WTC11 (cell line): ENCODE measurements around the gene ELP4. TPM values are rescaled to one million over a fixed set of nuclear protein-coding genes. Genes with fewer than 3 reads are reported as not detected.
"Not testable (repeated sequence)": the region's sequence is repeated elsewhere in the genome, so short reads cannot be mapped to it uniquely, and the experiment has no call there.

Source experiments
- ATAC-seq: fragments of 200-7000 bp; cut with Tn5 transposase; 2 replicates; pipeline ENCODE4 v1.10.0; 2021; ENCODE audit warnings: mild to moderate bottlenecking, moderate library complexity
- CTCF ChIA-PET: fragments of 300-600 bp; sonication (Branson Sonifier 250); formaldehyde crosslinking; loops from one replicate; lab custom pipeline; 2021; ENCODE audit warnings: antibody characterized with exemption; lab: Charles Lee
- POLR2A ChIA-PET: fragments of 350-600 bp; sonication (Branson Sonifier 250); formaldehyde crosslinking; loops from one replicate; lab custom pipeline; 2021; ENCODE audit warnings: antibody characterized with exemption; lab: Charles Lee
- DNase-seq: peaks from one replicate; pipeline ENCODE4 v3.0.0; 2021; ENCODE audit warnings: low spot score
- H3K27ac Mint-ChIP-seq: 2 replicates; pipeline ENCODE4 v1.8.0; 2021; ENCODE audit warnings: mixed read lengths
- H3K27me3 Mint-ChIP-seq: 2 replicates; pipeline ENCODE4 v1.8.0; 2021; ENCODE audit warnings: low read depth, mild to moderate bottlenecking, moderate library complexity, mixed read lengths
- H3K36me3 Mint-ChIP-seq: 2 replicates; pipeline ENCODE4 v1.8.0; 2021; ENCODE audit warnings: mixed read lengths
- H3K4me1 Mint-ChIP-seq: 2 replicates; pipeline ENCODE4 v1.8.0; 2022; ENCODE audit warnings: mixed read lengths
- H3K4me3 Mint-ChIP-seq: 2 replicates; pipeline ENCODE4 v1.8.0; 2021; ENCODE audit warnings: mild to moderate bottlenecking, moderate library complexity, mixed read lengths
- H3K9me3 Mint-ChIP-seq: 2 replicates; pipeline ENCODE4 v1.8.0; 2021; ENCODE audit warnings: mixed read lengths
- AR ChIP-seq: fragments of 250-450 bp; sonication (Bioruptor Pico); IDR thresholded peaks from 2 replicates; pipeline ENCODE4 v1.9.0; 2021; ENCODE audit warnings: mild to moderate bottlenecking
- FOXK1 ChIP-seq: sonication (generic); formaldehyde crosslinking; IDR thresholded peaks from 2 replicates; pipeline ENCODE4 v1.8.0; 2022; ENCODE audit warnings: mild to moderate bottlenecking, moderate library complexity, missing genetic modification reagents
- JUN ChIP-seq: sonication (generic); formaldehyde crosslinking; IDR thresholded peaks from 2 replicates; pipeline ENCODE4 v1.8.0; 2023; ENCODE audit warnings: mild to moderate bottlenecking, missing genetic modification reagents
- NR1H2 ChIP-seq: sonication (generic); formaldehyde crosslinking; IDR thresholded peaks from 2 replicates; pipeline ENCODE4 v1.9.0; 2021; ENCODE audit warnings: mild to moderate bottlenecking, moderate library complexity, missing genetic modification reagents
- NR2C2 ChIP-seq: sonication (generic); formaldehyde crosslinking; IDR thresholded peaks from 2 replicates; pipeline ENCODE4 v1.8.0; 2022; ENCODE audit warnings: mild to moderate bottlenecking, missing genetic modification reagents
- PRDM15 ChIP-seq: sonication (generic); formaldehyde crosslinking; IDR thresholded peaks from 2 replicates; pipeline ENCODE4 v1.8.0; 2022; ENCODE audit warnings: missing genetic modification reagents
- SMAD3 ChIP-seq: sonication (generic); formaldehyde crosslinking; IDR thresholded peaks from 2 replicates; pipeline ENCODE4 v1.8.0; 2022; ENCODE audit warnings: missing genetic modification reagents, mild to moderate bottlenecking, borderline replicate concordance
- SOX15 ChIP-seq: fragments of 250-450 bp; sonication (Bioruptor Pico); IDR thresholded peaks from 2 replicates; pipeline ENCODE4 v1.9.0; 2021; ENCODE audit warnings: mild to moderate bottlenecking
- STAT6 ChIP-seq: sonication (generic); formaldehyde crosslinking; conservative IDR thresholded peaks from 2 replicates; pipeline ENCODE4 v1.8.1; 2023; ENCODE audit warnings: mild to moderate bottlenecking, low read depth, missing genetic modification reagents, moderate library complexity
- TCF7 ChIP-seq: sonication (generic); formaldehyde crosslinking; IDR thresholded peaks from 2 replicates; pipeline ENCODE4 v1.8.0; 2022; ENCODE audit warnings: mild to moderate bottlenecking, low read depth, missing genetic modification reagents, moderate library complexity
- ZBTB21 ChIP-seq: sonication (generic); formaldehyde crosslinking; IDR thresholded peaks from 2 replicates; pipeline ENCODE4 v1.8.1; 2023; ENCODE audit warnings: mild to moderate bottlenecking, missing genetic modification reagents, borderline replicate concordance
- ZBTB43 ChIP-seq: sonication (generic); formaldehyde crosslinking; IDR thresholded peaks from 2 replicates; pipeline ENCODE4 v1.8.1; 2023; ENCODE audit warnings: mild to moderate bottlenecking, missing genetic modification reagents
- ZNF232 ChIP-seq: sonication (generic); formaldehyde crosslinking; IDR thresholded peaks from 2 replicates; pipeline ENCODE4 v1.8.0; 2022; ENCODE audit warnings: mild to moderate bottlenecking, missing genetic modification reagents
- total RNA-seq: library from RNA; stranded (reverse); gene quantifications from 3 replicates; pipeline ENCODE4 v1.2.3, GENCODE V29; 2021
- TF ChIP-seq, protein P1 (sequence below): sonication (generic); formaldehyde crosslinking; IDR thresholded peaks from 2 replicates; pipeline ENCODE4 v1.8.1; 2022; ENCODE audit warnings: mild to moderate bottlenecking, missing genetic modification reagents, moderate library complexity, borderline replicate concordance
- TF ChIP-seq, protein P2 (sequence below): sonication (generic); formaldehyde crosslinking; IDR thresholded peaks from 2 replicates; pipeline ENCODE4 v1.8.0; 2022; ENCODE audit warnings: mild to moderate bottlenecking, missing genetic modification reagents
- TF ChIP-seq, protein P3 (sequence below): sonication (generic); formaldehyde crosslinking; IDR thresholded peaks from 2 replicates; pipeline ENCODE4 v1.8.0; 2022; ENCODE audit warnings: mild to moderate bottlenecking, missing genetic modification reagents

Gene ELP4
- total RNA-seq, 1 experiment from 2014 or later: 14.6 TPM

GRCh38 chr11:31493235-31493634, 16.3 kb upstream of the ELP4 start:
- peaks cover 30% of the 10 kb centered on the region for H3K9me3 Mint-ChIP-seq
- H3K27ac Mint-ChIP-seq: no peak overlapping the region
- H3K4me1 Mint-ChIP-seq: peaks cover 21% of the 10 kb centered on the region
- H3K27me3 Mint-ChIP-seq: no peaks in the 10 kb centered on the region
- CTCF ChIA-PET: no interaction called here
- ATAC-seq: no peak
- no peak for DNase-seq
- POLR2A ChIA-PET: no interaction called here
- TF ChIP-seq PRDM15 (no peak), NR1H2 (CRISPR knock-in tag) (no peak), NR2C2 (CRISPR knock-in tag) (no peak), ZBTB43 (CRISPR knock-in tag) (no peak), AR (CRISPR knock-in tag) (no peak), TCF7 (CRISPR knock-in tag) (no peak)
- TF ChIP-seq, all 79 proteins: peak for 0
- Mint-ChIP-seq H3K36me3 (peaks cover 40% of the 10 kb centered on the region), H3K4me3 (no peak overlapping the region)

- H3K27ac Mint-ChIP-seq, ATAC-seq, H3K27me3 Mint-ChIP-seq, CTCF ChIA-PET, DNase-seq, H3K4me3 Mint-ChIP-seq, POLR2A ChIA-PET: not testable (repeated sequence)
- H3K9me3 Mint-ChIP-seq: peaks cover 30% of the 10 kb centered on the region
- peaks cover 40% of the 10 kb centered on the region for H3K36me3 Mint-ChIP-seq
- H3K4me1 Mint-ChIP-seq: peaks cover 21% of the 10 kb centered on the region
Observed at GRCh38 chr11:31493762-31494161, 15.8 kb upstream of the ELP4 start.

DNA sequence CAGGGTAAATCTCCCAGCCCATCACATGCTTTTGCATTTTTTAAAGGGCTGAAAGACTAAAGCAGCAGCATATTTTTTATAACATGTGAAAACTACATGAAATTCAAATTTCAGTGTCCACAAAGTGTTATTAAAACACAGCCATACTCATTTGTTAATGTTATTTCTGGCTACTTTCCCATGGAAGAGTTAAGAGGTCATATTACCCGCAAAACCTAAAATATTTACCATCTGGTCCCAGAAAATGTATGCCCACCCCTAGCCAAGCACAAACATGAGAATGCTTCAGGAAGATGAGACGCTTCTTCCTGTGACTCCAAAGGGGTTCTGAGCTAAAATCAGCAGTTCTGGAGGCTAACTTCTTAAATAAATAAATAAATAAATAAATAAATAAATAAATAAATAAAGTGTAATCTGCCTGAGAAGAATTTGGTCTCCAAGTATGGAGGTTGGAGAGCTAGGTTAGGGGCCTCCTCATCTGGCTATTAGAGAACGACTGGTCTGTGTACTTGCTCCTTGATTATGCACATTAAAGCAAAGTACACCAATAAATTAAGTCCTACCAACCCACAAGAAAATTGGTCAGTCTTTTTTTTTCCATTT, 9.9 kb upstream of the ELP4 start:
- H3K4me3 Mint-ChIP-seq: no peak overlapping the region
- ChIA-PET POLR2A (no interaction called here), CTCF (no interaction called here)
- H3K36me3 Mint-ChIP-seq: peaks cover 15% of the 10 kb centered on the region
- no peak for ATAC-seq
- peaks cover 15% of the 10 kb centered on the region for H3K9me3 Mint-ChIP-seq
- no peak for DNase-seq
- H3K27ac Mint-ChIP-seq: no peak overlapping the region
- peaks cover 12% of the 10 kb centered on the region for H3K4me1 Mint-ChIP-seq
- no peaks in the 10 kb centered on the region for H3K27me3 Mint-ChIP-seq
- no peak for TF ChIP-seq FOXK1 (CRISPR knock-in tag)
- TF ChIP-seq, protein P1, sequence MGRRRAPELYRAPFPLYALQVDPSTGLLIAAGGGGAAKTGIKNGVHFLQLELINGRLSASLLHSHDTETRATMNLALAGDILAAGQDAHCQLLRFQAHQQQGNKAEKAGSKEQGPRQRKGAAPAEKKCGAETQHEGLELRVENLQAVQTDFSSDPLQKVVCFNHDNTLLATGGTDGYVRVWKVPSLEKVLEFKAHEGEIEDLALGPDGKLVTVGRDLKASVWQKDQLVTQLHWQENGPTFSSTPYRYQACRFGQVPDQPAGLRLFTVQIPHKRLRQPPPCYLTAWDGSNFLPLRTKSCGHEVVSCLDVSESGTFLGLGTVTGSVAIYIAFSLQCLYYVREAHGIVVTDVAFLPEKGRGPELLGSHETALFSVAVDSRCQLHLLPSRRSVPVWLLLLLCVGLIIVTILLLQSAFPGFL: no peak
- TF ChIP-seq, protein P2, sequence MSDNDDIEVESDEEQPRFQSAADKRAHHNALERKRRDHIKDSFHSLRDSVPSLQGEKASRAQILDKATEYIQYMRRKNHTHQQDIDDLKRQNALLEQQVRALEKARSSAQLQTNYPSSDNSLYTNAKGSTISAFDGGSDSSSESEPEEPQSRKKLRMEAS (CRISPR knock-in tag): no peak
- TF ChIP-seq, protein P3, sequence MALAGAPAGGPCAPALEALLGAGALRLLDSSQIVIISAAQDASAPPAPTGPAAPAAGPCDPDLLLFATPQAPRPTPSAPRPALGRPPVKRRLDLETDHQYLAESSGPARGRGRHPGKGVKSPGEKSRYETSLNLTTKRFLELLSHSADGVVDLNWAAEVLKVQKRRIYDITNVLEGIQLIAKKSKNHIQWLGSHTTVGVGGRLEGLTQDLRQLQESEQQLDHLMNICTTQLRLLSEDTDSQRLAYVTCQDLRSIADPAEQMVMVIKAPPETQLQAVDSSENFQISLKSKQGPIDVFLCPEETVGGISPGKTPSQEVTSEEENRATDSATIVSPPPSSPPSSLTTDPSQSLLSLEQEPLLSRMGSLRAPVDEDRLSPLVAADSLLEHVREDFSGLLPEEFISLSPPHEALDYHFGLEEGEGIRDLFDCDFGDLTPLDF: no peak
- no peak for TF ChIP-seq SOX15
- TF ChIP-seq STAT6 (CRISPR knock-in tag): no peak
- TF ChIP-seq ZBTB21 (CRISPR knock-in tag): no peak
- no peak for TF ChIP-seq ZNF232 (CRISPR knock-in tag)
- TF ChIP-seq SMAD3: no peak
- TF ChIP-seq JUN (CRISPR knock-in tag): no peak
